Loucy (cell line): ENCODE measurements around the gene TAS2R38.
A peak's percentile ranks its signal among the peaks of the same experiment; 100 is the strongest.

Experiments used
- H2AFZ ChIP-seq: fragments of 200-600 bp; sonication (generic); 2 replicates; pipeline ENCODE4 v1.6.0; 2016; ENCODE audit warnings: antibody characterized with exemption, mild to moderate bottlenecking, low read length, moderate library complexity
- H3F3A ChIP-seq: fragments of 200-600 bp; 2 replicates; pipeline ENCODE4 v1.6.0; 2016; ENCODE audit warnings: antibody characterized with exemption, low read depth, mild to moderate bottlenecking
- H3K27me3 ChIP-seq: fragments of 200-600 bp; sonication (generic); 2 replicates; pipeline ENCODE4 v1.6.1; 2014; ENCODE audit warnings: low read length, mild to moderate bottlenecking; ENCODE audit not compliant: insufficient read depth, poor library complexity, severe bottlenecking
- H3K36me3 ChIP-seq: fragments of 200-600 bp; sonication (generic); 2 replicates; pipeline ENCODE4 v1.6.1; 2016; ENCODE audit warnings: low read length; ENCODE audit not compliant: insufficient read depth
- H3K4me1 ChIP-seq: fragments of 200-600 bp; sonication (generic); 2 replicates; pipeline ENCODE4 v1.5.1; 2014; ENCODE audit warnings: low read length, mild to moderate bottlenecking; ENCODE audit not compliant: insufficient read depth, poor library complexity, severe bottlenecking
- H3K4me2 ChIP-seq: fragments of 200-600 bp; sonication (generic); 2 replicates; pipeline ENCODE4 v1.6.0; 2014; ENCODE audit warnings: antibody characterized with exemption, low read length, low read depth, mild to moderate bottlenecking; ENCODE audit not compliant: poor library complexity, severe bottlenecking
- H3K4me3 ChIP-seq: fragments of 200-600 bp; sonication (generic); 2 replicates; pipeline ENCODE4 v1.5.1; 2014; ENCODE audit warnings: low read length, mild to moderate bottlenecking, mixed read lengths; ENCODE audit not compliant: poor library complexity, severe bottlenecking
- H3K79me2 ChIP-seq: fragments of 200-600 bp; sonication (generic); 2 replicates; pipeline ENCODE4 v1.6.1; 2014; ENCODE audit warnings: low read length; ENCODE audit not compliant: insufficient read depth
- H3K9ac ChIP-seq: fragments of 200-600 bp; sonication (generic); 2 replicates; pipeline ENCODE4 v1.6.0; 2014; ENCODE audit warnings: mild to moderate bottlenecking, low read depth, low read length, moderate library complexity; ENCODE audit not compliant: poor library complexity, severe bottlenecking
- H3K9me2 ChIP-seq: fragments of 200-600 bp; sonication (generic); replicated peaks from 2 replicates; pipeline ENCODE4 v1.6.1; 2016; ENCODE audit warnings: low read depth, low read length, mixed read lengths
- H3K9me3 ChIP-seq: fragments of 200-600 bp; sonication (generic); 2 replicates; pipeline ENCODE4 v1.6.1; 2014; ENCODE audit warnings: mild to moderate bottlenecking, antibody characterized with exemption, low read length, low read depth; ENCODE audit not compliant: insufficient read depth
- H4K20me1 ChIP-seq: fragments of 200-600 bp; sonication (generic); 2 replicates; pipeline ENCODE4 v1.6.0; 2014; ENCODE audit warnings: antibody characterized with exemption, low read length, mild to moderate bottlenecking; ENCODE audit not compliant: insufficient read depth, poor library complexity, severe bottlenecking
- CTCF ChIP-seq: fragments of 200-600 bp; sonication (generic); conservative IDR thresholded peaks from 2 replicates; pipeline ENCODE4 v1.5.1; 2014; ENCODE audit warnings: mild to moderate bottlenecking, antibody characterized with exemption, low read length
- EZH2phosphoT487 ChIP-seq: fragments of 200-600 bp; IDR thresholded peaks from 2 replicates; pipeline ENCODE4 v1.6.1; 2018; ENCODE audit warnings: antibody characterized with exemption, mild to moderate bottlenecking, moderate library complexity, borderline replicate concordance

The TAS2R38 gene

GRCh38 chr7:141956084-141956483 lies 17.5 kb downstream of the TAS2R38 start:
- H3K4me2 ChIP-seq: peak overlapping the region; percentile 52
- peaks cover 18% of the 10 kb centered on the region for H3K4me1 ChIP-seq
- H3K4me3 ChIP-seq: peak overlapping the region; percentile 6
- no peaks in the 10 kb centered on the region for H3K27me3 ChIP-seq
- no peak overlapping the region for H3K9ac ChIP-seq
- no peaks in the 10 kb centered on the region for H3K36me3 ChIP-seq
- no peaks in the 10 kb centered on the region for H3K79me2 ChIP-seq
- no peaks in the 10 kb centered on the region for H3K9me3 ChIP-seq
- H2AFZ ChIP-seq: no peak overlapping the region
- no peaks in the 10 kb centered on the region for H3K9me2 ChIP-seq
- H4K20me1 ChIP-seq: no peaks in the 10 kb centered on the region
- no peak for TF ChIP-seq CTCF
- TF ChIP-seq EZH2phosphoT487: no peak
- H3F3A ChIP-seq: peaks cover 6% of the 10 kb centered on the region; the same call in 1 of the 2 replicates

- H3K9me2 ChIP-seq: no peaks in the 10 kb centered on the region
- H3K9me3 ChIP-seq: no peaks in the 10 kb centered on the region
- no peaks in the 10 kb centered on the region for H4K20me1 ChIP-seq
- H3K9ac ChIP-seq: no peak overlapping the region
- no peaks in the 10 kb centered on the region for H3K79me2 ChIP-seq
- no peak overlapping the region for H2AFZ ChIP-seq
- no peak overlapping the region for H3K4me3 ChIP-seq
- H3K27me3 ChIP-seq: no peaks in the 10 kb centered on the region
- TF ChIP-seq EZH2phosphoT487 (no peak), CTCF (no peak)
- H3K4me2 ChIP-seq: no peak overlapping the region
- H3K36me3 ChIP-seq: no peaks in the 10 kb centered on the region
- peaks cover 18% of the 10 kb centered on the region for H3K4me1 ChIP-seq
- H3F3A ChIP-seq: peaks cover 6% of the 10 kb centered on the region; the same call in 1 of the 2 replicates
Observed at GRCh38 chr7:141954334-141954733, 19.2 kb downstream of the TAS2R38 start.

GRCh38 chr7:141952461-141952860 lies 21.1 kb downstream of the TAS2R38 start:
- no peak overlapping the region for H3K4me2 ChIP-seq
- peaks cover 18% of the 10 kb centered on the region for H3K4me1 ChIP-seq
- H3K36me3 ChIP-seq: no peaks in the 10 kb centered on the region
- no peaks in the 10 kb centered on the region for H3K9me2 ChIP-seq
- peaks cover 6% of the 10 kb centered on the region; the same call in 1 of the 2 replicates for H3F3A ChIP-seq
- no peaks in the 10 kb centered on the region for H3K27me3 ChIP-seq
- no peaks in the 10 kb centered on the region for H4K20me1 ChIP-seq
- no peak overlapping the region for H3K9ac ChIP-seq
- no peaks in the 10 kb centered on the region for H3K9me3 ChIP-seq
- no peak overlapping the region for H2AFZ ChIP-seq
- no peak overlapping the region for H3K4me3 ChIP-seq
- H3K79me2 ChIP-seq: no peaks in the 10 kb centered on the region
- no peak for TF ChIP-seq CTCF
- no peak for TF ChIP-seq EZH2phosphoT487
